ENCODE data around the gene YWHAH.

Gene YWHAH

DNA sequence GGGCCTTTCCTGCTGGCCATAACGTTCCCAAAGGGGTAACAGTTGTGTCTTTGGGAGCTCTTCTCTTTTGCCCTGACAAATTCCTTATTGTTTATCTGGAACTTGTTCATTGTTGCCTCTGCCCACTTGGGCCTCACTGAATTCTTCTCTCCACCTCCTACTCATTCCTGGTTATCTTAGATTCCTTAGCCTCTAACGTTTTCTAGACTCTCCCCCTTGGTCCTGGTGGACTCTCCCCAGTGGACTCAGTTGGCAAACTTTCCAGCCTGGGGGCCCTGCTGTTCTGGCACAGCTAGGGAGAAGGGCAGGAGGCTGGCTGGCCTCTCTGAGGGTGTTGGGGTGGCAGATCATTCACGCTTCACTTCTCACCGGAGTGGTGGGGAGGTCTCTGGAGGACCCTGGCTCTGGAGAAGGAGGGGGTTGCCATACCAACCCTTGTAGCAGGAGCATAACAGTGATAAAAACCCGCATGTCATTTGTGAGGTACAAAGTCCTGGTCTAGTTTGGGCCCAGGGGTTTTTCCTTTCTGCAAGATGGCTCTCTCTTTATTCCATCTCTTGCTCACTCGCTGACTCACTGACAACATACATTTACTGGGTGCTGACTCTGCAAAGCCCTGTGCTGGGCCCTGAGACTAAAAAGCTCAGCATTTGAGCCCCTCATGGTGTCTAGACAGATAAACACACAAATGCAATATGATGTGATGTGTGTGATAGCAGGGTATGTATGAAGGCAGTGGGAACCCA lies 39.7 kb downstream of the YWHAH start:
- DNase-seq = no peak

DNA sequence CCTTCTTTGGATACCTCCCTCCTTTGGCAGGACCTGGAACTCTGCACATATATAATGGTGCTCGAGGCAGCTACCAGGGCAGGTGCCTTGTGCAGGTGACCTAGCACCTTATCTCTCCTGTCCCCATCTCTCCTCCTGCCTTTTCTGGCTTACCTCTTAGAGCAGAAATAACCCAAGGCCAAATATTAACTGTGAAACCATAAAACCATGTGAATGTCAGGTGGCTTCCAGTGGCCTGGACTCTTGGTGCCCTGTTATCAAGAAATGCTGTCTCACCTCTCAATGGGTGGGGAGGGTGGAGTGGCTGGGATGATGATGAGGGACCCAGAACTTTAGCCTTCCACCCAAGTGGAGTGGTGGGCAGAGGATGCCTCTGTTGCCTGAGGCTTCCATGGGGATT lies 42.9 kb downstream of the YWHAH start:
- no peak for DNase-seq

GRCh38 chr22:31991102-31991839 lies 46.9 kb downstream of the YWHAH start:
- DNase-seq = no peak

DNA sequence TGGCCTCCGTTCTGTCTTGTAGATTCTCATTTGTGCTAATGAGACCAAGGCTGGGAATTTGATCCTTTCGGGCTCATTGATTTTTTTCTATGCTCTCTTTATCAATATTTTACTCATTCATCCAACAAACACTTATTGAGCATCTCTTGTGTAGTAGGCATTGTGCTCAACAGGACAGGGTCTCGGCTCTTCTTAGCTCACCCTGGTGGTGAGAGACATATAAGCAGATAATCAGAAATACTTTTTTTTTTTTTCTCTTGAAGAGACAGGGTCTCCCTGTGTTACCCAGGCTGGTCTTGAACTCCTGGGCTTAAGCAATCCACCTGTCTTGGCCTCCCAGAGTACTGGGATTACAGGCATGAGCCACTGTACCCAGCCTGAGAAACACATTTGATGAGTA lies 50.7 kb downstream of the YWHAH start:
- no peak for DNase-seq

- DNase-seq = no peak
Observed at GRCh38 chr22:31995807-31996206, 51.5 kb downstream of the YWHAH start.

GRCh38 chr22:31998784-31999385 lies 54.5 kb downstream of the YWHAH start:
- DNase-seq = no peak

DNA sequence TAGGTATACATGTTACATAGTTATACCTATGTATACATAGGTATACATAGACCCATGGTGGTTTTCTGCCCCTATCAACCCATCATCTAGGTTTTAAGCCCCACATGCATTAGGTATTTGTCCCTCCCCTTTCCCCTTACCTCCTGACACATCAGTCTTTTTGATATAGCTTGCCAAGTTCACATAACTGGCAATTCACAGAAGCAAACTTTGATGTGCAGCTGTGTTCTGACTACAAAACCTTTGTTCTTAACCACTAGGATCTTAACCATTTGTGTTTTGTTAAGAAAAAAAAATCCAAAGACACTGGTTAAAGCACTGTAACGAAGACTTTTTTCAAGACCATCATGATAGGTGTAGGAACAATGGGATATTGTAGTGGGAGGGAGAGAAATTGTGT lies 55.8 kb downstream of the YWHAH start:
- no peak for DNase-seq

DNA sequence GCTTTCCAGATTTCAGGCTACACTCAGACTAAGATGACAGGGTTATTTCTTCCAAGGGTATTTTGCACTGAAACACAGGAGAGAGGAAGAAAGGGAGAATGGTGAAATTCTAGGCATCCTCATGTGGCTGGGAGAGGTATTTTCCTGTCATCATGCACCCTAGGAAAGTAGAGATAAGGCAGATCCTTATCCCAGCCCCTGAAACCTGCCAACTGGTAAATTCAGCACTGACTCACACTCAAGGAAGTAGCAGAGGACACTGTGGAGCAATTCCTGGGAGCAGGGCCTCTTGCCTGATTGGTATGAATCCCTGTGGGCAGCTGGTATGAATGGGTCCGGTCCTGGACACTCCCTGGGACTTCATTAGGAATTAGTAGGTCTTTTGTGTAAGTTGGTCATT lies 61.1 kb downstream of the YWHAH start:
- no peak for DNase-seq
